ENCODE data around the gene HNRNPA1L2. TPM values are rescaled to one million over a fixed set of nuclear protein-coding genes. Genes with fewer than 3 reads are reported as not detected.
A peak's percentile ranks its signal among the peaks of the same experiment; 100 is the strongest.
"Not testable (repeated sequence)": the region's sequence is repeated elsewhere in the genome, so short reads cannot be mapped to it uniquely, and the experiment has no call there.

Gene HNRNPA1L2
- polyA plus RNA-seq, 1 experiment, result 11.6 TPM

- CTCF ChIA-PET, result interaction anchor here (0.8 to 4.2 kb wide), 6 partner anchors 43 to 358 kb away, joined by 3 to 46 read pairs (median 6); partner anchors contain the start of gene SUGT1
- POLR2A ChIA-PET, result not testable (repeated sequence)
Observed at GRCh38 chr13:52609013-52609606, 33.1 kb upstream of the HNRNPA1L2 start.

GRCh38 chr13:52610158-52610557, 32.1 kb upstream of the HNRNPA1L2 start:
- ChIA-PET POLR2A (interaction anchor here (0.6 kb wide), 1 partner anchor 16 kb away, joined by 3 read pairs; no protein-coding TSS in a partner anchor), CTCF (interaction anchor here (0.9 to 4.2 kb wide), 3 partner anchors 42 to 357 kb away, joined by 3 to 46 read pairs (median 7); partner anchors contain the start of gene SUGT1)
- H3K4me3 ChIP-seq (ENCODE audit: low read depth, low read length); H3K27ac ChIP-seq (ENCODE audit: low read depth, low read length); H3K9me3 ChIP-seq (ENCODE audit: control insufficient read depth, insufficient read depth, low read length); DNase-seq (ENCODE audit: low read depth, low spot score); H3K27me3 ChIP-seq (ENCODE audit: control insufficient read depth, insufficient read depth, low read length): not testable (repeated sequence)

More at GRCh38 chr13:52609013-52609606, 33.1 kb upstream of the HNRNPA1L2 start:
- not testable (repeated sequence) for H3K9me3 ChIP-seq (ENCODE audit: control insufficient read depth, insufficient read depth, low read length); H3K4me3 ChIP-seq (ENCODE audit: low read depth, low read length); DNase-seq (ENCODE audit: low read depth, low spot score); H3K27me3 ChIP-seq (ENCODE audit: control insufficient read depth, insufficient read depth, low read length); H3K27ac ChIP-seq (ENCODE audit: low read depth, low read length)
- peak; percentile 48 for TF ChIP-seq CTCF (IDR thresholded peaks at IDR 0.05; ENCODE audit: low read depth, low read length)

GRCh38 chr13:52615134-52615801, 27.0 kb upstream of the HNRNPA1L2 start:
- CTCF ChIA-PET, result interaction anchor here (0.6 kb wide), 1 partner anchor 165 kb away, joined by 3 read pairs; no protein-coding TSS in a partner anchor
- no peaks in the 10 kb centered on the region for H3K27me3 ChIP-seq (ENCODE audit: control insufficient read depth, insufficient read depth, low read length)
- no peak overlapping the region for H3K4me3 ChIP-seq (ENCODE audit: low read depth, low read length)
- H3K27ac ChIP-seq (ENCODE audit: low read depth, low read length), result no peak overlapping the region
- DNase-seq (ENCODE audit: low read depth, low spot score), result no peak
- H3K9me3 ChIP-seq (ENCODE audit: control insufficient read depth, insufficient read depth, low read length), result no peaks in the 10 kb centered on the region
- no peak for TF ChIP-seq CTCF (IDR thresholded peaks at IDR 0.05; ENCODE audit: low read depth, low read length)
- POLR2A ChIA-PET, result no interaction called here

GRCh38 chr13:52615812-52616211, 26.4 kb upstream of the HNRNPA1L2 start:
- Histone ChIP-seq H3K9me3 (ENCODE audit: control insufficient read depth, insufficient read depth, low read length) (no peaks in the 10 kb centered on the region), H3K27me3 (ENCODE audit: control insufficient read depth, insufficient read depth, low read length) (no peaks in the 10 kb centered on the region), H3K4me3 (ENCODE audit: low read depth, low read length) (no peak overlapping the region), H3K27ac (ENCODE audit: low read depth, low read length) (no peak overlapping the region)
- POLR2A ChIA-PET, result interaction anchor here (2.3 kb wide), 1 partner anchor 37 kb away, joined by 26 read pairs; the partner anchor contains the start of gene SUGT1
- DNase-seq (ENCODE audit: low read depth, low spot score), result no peak
- TF ChIP-seq CTCF (IDR thresholded peaks at IDR 0.05; ENCODE audit: low read depth, low read length), result no peak
- CTCF ChIA-PET, result interaction anchor here (0.6 kb wide), 1 partner anchor 166 kb away, joined by 3 read pairs; no protein-coding TSS in a partner anchor

GRCh38 chr13:52617070-52618060, 24.9 kb upstream of the HNRNPA1L2 start:
- Histone ChIP-seq H3K27ac (ENCODE audit: low read depth, low read length) (peak overlapping the region; percentile 47), H3K27me3 (ENCODE audit: control insufficient read depth, insufficient read depth, low read length) (no peaks in the 10 kb centered on the region), H3K4me3 (ENCODE audit: low read depth, low read length) (peak overlapping the region; percentile 89), H3K9me3 (ENCODE audit: control insufficient read depth, insufficient read depth, low read length) (no peaks in the 10 kb centered on the region)
- ChIA-PET POLR2A (interaction anchor here (0.6 to 2.3 kb wide), 3 partner anchors 18 to 202 kb away, joined by 3 to 26 read pairs (median 5); partner anchors contain the start of gene SUGT1), CTCF (interaction anchor here (0.6 to 1.3 kb wide), 3 partner anchors 36 to 351 kb away, joined by 3 to 8 read pairs (median 5); partner anchors contain the start of gene SUGT1)
- TF ChIP-seq CTCF (IDR thresholded peaks at IDR 0.05; ENCODE audit: low read depth, low read length), result no peak
- peak; percentile 53 for DNase-seq (ENCODE audit: low read depth, low spot score)

GRCh38 chr13:52631083-52631690, 11.0 kb upstream of the HNRNPA1L2 start:
- POLR2A ChIA-PET; H3K27ac ChIP-seq (ENCODE audit: low read depth, low read length); H3K27me3 ChIP-seq (ENCODE audit: control insufficient read depth, insufficient read depth, low read length); DNase-seq (ENCODE audit: low read depth, low spot score); H3K4me3 ChIP-seq (ENCODE audit: low read depth, low read length); H3K9me3 ChIP-seq (ENCODE audit: control insufficient read depth, insufficient read depth, low read length): not testable (repeated sequence)
- CTCF ChIA-PET, result interaction anchor here (0.7 kb wide), 1 partner anchor 104 kb away, joined by 3 read pairs; no protein-coding TSS in a partner anchor

Data from AG04450 (cell line).